G401.6 (cell line): ENCODE measurements around the gene SUGCT.
"Not testable (repeated sequence)": the region's sequence is repeated elsewhere in the genome, so short reads cannot be mapped to it uniquely, and the experiment has no call there.

Source experiments
- FAIRE-seq: peaks from 2 replicates; lab custom pipeline; 2012; peaks lifted over from hg19 to GRCh38; lab: Jason Lieb, UNC

Gene SUGCT

DNA sequence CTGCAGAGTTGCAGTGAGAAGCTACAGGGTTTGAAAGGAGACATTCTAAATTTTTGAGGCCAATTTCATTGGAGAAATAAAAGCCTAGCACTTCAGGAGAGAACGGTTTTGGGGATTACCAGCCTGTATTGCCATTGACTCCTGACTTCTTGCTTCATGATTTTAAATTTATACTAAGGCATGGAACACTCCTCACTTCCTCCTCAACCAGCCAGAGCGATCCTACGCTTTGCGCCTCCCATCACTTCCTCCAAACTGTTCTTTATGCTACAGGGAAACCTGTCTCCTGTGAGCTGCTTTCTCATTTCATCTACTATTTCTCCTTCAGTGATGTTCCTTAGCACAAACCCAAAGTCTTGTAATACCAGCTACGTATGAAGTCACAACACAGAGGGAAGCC is 495.1 kb downstream of the SUGCT start:
- FAIRE-seq, result no peak

DNA sequence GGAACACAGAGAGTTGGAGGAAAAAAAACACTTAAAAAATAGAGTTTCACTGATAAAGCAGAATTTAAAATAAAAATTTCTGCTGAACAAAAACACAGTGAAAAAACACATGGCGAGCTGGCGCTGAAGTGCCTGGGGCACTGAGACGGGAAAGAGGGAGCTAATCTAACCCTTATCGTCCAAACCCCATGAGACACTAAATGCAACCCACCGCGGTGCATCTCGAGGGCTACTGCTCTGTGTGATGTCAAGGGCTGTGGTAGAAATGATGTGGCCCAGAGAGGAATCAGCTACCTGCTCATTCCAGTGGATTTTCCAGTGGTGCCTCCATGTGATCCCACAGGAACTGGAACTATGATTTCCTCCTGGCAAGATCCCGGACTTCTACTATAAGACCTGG is 499.3 kb downstream of the SUGCT start:
- FAIRE-seq, result no peak

DNA sequence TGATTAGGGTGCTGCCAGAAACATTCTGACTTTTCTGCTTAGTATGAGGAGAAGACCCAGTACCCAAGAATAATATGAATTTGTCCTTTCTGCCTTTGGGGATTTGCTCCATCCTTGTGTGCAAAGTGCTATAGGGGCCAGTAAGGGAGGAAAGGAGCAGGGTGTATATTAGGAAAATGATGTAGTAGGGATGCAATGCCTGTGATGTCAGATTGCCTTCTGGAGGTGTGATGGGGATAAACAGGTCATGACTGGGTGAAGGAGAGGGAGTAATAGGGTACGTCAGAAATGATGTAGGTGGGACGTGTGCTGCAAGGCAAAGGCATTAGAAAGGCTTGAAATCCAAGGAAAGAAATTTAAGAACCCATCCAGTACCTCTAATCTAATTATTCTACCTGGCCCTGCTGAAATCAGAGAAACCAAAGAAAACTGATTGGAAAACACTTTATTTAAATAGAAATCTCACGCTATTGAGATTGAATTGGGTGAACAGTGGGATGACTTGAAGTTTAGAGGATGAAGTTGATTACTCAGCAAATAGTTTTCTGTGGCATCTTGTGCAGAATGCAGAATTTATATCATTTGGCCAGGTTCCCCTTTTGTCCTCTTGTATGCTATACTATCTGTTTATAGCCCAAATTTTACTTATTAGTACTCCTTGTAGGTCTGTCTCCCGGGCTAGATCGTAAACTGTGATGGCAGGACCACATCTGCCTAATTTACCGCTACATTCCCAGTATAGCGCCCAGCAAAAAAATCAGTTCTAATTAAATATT is 503.9 kb downstream of the SUGCT start:
- FAIRE-seq, result no peak

DNA sequence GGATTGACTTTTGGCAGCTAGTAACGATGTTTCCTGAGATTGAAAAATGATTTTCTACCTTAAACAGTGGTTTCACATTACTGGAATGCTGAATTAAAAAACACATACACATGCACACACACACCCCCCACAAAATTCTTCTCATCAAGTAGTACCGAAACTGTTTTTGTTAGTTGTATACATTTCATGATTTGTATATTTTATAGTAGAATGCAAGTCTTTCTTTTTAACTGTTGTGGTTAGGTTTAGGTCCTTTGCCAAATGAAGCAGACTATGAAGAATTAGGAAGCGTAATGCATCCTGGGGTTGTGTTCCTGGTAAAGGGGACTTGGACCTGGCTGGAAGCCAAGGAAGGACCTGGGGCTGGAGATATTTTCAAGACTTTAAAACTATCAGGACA is 505.8 kb downstream of the SUGCT start:
- FAIRE-seq, result no peak

DNA sequence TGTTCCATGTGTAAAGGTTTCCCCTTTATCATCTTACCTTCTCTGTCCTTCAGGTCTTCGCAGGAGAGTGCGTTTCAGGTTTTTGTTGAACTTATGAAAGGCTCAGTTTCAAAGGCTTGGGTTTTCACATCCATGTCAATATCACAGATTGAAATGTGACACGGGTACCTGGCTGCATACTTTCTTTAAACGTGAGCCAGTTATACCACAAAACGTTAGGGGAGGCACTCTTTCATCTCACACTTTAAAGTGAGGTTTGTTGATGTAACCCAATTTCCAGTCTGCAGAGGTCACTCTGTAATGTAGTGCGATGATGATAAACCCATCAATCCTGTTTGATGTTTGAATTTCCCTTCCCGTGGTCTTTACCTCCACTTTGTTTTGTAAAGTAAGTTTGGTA is 506.9 kb downstream of the SUGCT start:
- FAIRE-seq, result no peak

DNA sequence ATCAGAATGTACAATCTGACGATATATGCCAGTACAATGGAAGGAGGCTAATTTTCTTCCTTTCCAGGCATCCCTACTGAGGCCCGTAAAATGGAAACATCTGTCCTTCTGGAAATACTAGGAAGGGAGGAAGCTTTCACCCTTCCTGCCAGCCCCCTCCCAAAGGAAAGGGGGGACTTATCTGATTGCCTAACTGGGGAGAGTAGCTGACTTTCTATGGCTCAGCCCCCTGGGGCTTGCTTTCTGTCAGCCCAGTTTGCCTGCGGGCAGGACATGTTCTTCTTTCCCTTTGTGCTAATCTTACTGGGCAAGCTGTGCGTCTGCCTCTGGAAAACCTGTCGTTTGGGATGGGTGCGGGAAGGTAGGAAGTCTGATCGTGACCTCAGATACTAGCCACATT is 508.9 kb downstream of the SUGCT start:
- no peak for FAIRE-seq

DNA sequence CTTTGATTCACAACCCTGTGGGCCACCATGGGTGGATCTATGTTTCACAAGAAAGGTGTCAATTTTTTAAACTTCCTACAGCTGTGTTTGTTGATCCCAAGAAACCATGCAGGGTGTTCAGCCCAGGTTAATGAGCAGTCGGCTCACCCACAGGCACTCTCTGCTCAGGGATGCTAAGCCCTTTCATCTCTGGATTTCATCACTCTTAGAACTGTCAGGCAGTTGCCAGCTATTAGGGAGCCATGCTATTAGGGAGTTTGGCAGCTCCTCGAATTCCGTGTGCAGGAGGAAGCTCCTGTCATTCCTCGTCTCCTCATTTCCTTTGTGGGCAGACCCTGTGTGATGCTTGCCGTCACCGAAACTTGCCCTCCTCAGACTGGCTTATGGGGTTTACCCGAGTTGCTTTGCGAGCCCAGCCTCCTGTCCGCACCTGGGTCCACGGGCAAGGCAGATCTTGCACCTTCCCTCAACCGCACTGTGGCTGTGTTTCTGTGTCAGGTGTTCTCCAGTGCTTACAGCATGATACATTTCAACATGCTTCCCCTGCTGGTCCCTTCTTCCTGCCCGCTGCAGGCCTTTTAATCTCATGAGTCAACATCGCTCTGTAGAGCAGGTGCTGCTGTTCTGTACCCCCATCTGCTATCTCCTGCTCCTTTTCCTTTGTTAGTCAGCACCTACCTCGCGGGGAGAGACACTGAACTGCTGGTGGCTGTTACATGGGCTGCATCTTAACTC is 509.8 kb downstream of the SUGCT start:
- no peak for FAIRE-seq

DNA sequence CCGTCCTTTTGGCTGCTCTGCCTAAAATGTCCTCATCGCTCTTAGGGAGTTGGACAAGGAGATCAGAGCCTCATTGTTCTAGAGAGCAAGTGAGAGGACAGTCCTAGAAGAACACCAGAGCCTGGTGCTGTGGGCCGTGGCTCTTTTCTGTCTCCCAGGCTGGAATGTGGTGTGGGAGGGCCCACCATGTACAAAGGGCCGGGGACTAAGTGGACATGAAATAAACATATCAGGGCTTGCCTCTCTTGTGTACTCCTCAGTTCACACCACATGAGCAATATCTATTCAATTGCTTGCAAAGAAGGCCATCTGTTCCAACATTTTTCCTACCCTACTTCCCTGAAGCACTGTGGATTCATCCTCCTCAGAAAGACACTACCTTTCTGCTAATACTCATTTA is 510.4 kb downstream of the SUGCT start:
- FAIRE-seq, result no peak

DNA sequence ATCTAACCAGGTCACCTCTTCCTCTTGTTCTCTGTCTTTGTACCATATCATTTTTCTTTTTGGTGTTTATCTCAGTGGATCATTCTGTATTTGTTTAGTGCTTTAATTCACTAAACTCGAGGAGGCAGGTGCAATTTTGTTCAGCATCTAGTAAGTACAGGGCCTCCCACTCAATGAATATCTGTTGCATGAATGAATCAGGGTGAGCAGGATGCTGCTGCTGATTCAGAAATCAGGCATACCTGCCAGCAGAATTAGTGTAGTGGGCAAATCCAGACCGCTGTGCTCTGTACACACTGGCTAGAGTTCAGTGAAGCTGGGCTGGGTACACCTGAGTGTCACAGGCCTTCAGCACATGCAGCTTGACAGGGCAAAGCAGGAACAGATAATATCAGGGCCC is 511.9 kb downstream of the SUGCT start:
- FAIRE-seq, result no peak

DNA sequence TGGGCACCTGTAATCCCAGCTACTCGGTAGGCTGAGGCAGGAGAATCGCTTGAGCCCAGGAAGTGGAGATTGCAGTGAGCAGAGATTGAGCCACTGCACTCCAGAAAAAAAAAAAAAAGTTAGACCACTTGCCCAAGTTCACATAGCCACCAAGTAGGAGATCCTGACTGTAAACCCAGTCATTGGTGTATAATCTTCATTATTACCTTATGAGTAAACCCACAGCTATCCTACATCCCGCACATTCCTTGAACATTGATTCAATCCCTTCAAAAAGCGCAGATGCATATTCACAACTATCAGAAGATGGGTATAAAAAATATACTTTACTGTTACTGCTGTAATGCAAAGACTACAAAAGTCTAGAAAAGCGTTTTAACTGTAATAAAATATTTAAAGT is 512.9 kb downstream of the SUGCT start:
- FAIRE-seq, result no peak

DNA sequence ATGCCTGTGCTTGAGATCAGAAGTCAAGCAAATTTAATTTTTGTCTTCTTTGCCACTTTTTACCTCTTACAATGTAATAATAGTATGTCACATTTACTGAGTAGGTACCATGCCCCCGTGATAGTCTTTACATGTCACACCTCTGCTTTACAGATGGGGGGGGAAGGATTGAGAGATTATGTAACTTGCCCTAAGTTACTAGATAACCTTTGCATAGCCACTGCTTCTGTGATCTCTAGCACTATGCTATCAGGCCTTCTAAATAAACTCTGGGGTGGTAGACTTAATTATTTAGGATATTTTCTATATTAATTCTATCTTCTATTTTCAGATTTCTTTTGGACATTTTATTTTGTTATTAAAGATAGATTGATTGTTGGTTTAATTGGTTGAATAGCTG is 514.4 kb downstream of the SUGCT start:
- FAIRE-seq, result no peak

DNA sequence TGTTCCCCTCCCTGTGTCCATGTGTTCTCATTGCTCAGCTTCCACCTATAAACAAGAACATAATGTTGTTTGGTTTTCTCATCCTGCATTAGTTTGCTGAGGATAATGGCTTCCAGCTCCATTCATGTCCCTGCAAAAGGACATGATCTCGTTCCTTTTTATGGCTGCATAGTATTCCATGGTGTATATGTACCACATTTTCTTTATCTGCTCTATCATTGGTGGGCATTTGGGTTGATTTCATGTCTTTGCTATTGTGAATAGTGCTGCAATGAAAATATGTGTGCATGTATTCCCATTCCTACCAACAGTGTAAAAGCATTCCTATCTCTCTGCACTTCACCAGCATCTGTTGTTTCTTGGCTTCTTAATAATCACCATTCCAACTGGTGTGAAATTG is 516.1 kb downstream of the SUGCT start:
- FAIRE-seq, result not testable (repeated sequence)

DNA sequence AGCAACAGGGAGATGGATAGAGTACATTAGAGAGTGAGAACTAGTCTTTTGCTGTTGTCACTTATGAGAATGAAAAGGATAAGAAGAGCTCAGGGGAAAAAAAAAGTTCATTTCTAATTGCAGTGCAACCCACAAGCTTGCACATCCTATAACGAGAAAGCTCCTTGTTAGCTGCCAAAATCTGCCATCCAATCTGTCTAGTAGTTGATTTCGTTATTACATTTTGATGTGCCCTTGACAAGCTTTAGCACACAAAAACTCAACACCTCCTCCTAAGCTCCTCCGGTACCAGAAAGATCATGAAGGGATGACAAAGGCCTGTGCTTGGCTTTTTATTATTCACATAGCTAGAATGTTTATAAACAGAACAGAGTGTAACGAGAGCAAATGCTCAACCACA is 519.4 kb downstream of the SUGCT start:
- no peak for FAIRE-seq

DNA sequence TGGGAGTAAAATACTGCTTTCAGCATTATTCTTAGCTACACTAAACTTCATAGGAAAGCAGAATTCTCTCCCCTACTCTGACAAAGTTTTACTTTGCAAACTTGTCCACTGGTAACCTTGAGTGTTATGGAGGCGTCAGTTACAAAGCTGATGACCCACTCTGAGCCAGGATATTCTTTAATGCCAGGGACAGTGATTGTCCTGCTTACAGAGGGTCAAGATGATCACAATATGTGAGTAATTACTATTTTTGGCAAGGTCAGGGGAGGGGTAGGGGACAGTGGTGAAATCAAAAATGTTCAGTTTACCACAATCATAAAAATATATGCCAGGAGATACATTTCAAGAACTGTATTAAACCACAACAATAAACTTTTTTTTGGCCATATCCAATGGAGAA is 520.6 kb downstream of the SUGCT start:
- no peak for FAIRE-seq

DNA sequence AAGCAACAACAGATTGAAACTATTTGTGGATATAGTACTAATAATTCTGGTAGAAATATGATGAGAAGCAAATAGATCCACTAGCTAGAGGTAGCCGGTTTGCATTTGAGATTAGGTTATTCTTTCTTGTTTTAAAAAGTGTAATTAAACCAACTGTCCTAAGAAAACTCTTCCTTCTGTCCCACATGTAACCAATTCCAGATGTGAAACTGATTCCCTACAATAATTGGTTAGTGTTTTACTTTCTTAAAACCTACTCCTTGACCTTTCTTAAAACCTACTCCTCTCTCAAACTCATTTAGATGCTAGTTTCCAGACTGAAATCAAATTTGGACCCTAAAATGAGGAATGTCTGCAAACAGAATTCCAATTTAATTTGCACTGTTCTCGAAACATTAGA is 521.5 kb downstream of the SUGCT start:
- no peak for FAIRE-seq

DNA sequence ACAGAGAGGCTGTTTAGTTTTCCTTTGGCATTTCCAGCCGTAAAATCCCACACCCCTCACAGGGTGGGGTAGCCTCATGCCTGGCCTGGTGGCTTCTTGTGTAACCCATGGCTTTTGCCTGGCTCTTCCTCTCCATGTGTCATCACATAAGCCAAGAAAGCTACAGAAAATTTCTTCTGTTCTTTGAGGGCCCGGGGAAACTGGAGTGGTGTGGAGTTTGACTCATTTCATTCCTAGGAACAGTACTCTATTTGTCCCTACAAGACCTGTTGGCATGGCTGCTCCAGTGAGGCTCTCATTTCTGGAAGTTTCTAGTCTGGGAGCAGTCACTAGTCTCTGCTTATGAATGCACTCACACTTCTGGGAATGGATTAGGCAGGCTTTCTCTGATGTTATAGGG is 523.9 kb downstream of the SUGCT start:
- FAIRE-seq, result no peak

DNA sequence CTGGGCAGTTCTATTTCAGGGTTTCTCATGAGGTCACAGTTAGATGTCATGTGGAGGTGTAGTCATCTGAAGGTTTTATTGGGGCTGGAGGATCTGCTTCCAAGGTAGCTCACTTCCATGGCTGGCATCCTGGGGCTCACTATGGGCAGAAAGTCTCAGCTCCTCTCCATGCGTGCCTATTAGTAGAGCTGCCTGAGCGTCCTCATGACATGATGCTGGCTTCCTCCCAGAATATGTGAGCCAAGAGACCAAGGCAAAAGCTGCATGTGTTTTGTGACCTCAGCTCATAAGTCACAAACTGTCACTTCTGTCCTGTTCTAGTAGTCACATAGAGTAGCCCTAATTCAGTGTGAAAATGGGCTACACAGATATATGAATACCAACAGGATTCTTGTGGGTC is 524.4 kb downstream of the SUGCT start:
- no peak for FAIRE-seq

DNA sequence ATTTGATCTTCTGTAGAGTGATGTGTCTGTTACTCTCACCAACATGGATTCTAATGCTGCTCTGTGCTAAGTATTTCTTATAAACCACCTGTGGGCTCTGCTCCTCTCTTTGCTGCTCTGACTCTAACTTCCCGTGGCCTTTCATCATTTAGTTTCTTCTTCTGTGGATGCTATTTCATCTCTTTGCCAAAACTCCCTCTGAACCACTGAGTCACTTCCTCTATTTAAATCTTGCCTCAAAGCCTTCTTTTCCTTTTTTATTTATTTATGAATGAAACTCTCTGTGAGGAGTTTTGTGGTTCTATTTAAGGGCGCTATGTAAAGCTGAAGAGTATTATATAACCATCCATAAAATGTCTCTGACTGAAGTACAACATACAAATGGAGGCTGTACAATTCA is 538.5 kb downstream of the SUGCT start:
- no peak for FAIRE-seq

DNA sequence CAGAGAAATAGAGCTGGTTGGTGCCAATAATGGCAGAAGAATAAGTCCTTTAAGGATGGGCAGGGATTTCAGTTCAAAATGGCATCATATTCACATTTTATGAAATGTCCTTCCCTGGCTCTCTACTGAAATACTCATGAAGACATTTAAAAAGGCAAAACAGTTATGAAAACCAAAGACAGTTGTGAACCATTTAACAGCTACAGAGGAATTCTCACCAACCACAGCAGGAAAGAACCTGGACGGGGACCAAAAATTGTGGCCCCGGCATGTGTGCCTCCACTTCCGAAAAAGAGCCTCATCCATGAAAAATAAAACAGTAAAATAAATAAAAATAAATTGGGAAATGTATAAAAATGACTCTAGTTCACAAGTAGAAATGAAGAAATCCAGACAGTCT is 539.5 kb downstream of the SUGCT start:
- FAIRE-seq, result no peak

DNA sequence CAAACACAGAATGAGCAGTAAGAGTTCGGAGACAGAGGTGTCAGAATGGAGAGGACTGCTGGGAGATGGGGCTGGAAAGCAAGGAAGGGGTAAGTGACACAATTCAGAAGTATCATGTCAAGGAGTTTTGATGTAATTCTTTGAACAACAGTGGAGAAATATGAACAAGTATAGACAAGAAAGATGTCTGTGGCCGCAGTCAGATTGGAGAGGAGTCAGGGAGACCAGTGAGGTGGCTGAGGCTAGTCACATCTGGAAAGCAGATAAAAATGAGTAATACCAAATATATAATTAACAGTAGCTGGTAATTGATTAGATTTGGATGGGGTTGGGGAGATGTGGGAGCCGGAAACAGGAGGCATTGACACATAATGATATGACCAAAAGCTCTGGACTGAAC is 540.9 kb downstream of the SUGCT start:
- no peak for FAIRE-seq

DNA sequence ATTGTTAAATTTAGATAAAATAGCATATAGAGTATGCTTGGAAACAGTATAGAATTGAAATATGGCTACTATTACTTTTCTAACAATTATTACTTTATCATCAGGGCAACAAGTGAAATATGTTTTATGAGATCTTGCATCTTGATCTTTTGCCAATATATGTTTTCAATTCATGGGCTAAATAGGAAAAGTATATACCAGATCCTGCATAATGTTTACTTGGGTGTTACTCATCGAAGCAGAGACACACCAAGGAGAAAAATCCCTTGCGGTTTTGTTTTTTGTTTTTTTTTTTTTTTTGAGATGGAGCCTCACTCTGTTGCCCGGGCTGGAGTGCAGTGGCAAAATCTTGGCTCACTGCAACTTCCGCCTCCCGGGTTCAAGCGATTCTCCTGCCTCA is 541.4 kb downstream of the SUGCT start:
- no peak for FAIRE-seq

DNA sequence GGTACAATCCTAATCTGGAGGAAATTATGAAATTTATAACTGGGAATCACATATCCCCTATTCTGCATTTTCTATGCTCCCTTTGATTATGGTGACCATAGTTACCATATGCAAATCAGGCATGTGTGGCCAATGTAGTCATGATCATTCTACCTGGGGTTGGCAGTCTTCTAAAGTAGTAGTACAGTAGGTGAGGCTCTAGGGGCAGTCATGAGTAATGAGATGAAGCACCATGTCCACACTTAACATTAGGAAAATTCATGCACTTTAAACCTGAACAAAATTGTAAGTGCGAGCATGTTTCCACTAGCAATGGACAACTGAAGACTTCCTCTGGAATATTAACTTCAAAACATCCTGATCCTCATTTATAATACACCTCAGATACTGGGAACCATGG is 545.9 kb downstream of the SUGCT start:
- FAIRE-seq, result peak; percentile 42

DNA sequence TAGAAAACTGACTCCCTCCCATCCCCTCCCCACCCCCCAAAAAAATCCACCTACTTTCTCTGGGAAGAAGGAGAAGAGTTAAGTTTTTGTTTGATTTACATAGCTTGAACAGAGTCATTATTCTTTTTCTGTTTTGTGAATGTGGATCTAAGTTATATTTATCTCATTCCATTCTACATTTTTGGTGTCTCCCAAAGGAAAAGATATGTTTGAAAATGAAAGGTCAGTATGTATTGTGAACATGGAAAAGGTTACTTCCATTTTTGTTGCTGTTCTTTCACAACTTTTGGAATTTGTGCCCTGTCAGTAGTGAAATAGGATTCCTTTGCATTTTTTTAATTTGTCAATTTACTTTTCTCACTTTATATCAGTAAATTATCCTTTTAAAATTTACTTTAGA is 547.9 kb downstream of the SUGCT start:
- FAIRE-seq, result no peak
